CD4-positive, alpha-beta T cell (primary cell): ENCODE measurements around the gene IRS2. TPM values are rescaled to one million over a fixed set of nuclear protein-coding genes. Genes with fewer than 3 reads are reported as not detected.

Source experiments
- ATAC-seq: fragments of 200-7000 bp; cut with Tn5 transposase; one replicate; pipeline ENCODE4 v1.10.0; 2022; ENCODE audit warnings: mild to moderate bottlenecking; ENCODE audit not compliant: poor library complexity
- CTCF ChIA-PET: fragments of 350-600 bp; sonication (Branson Sonifier 250); formaldehyde crosslinking; loops from one replicate; lab custom pipeline; 2021; ENCODE audit warnings: antibody characterized with exemption, inconsistent platforms; lab: Charles Lee
- POLR2A ChIA-PET: fragments of 350-600 bp; sonication (Branson Sonifier 250); formaldehyde crosslinking; loops from one replicate; lab custom pipeline; 2021; ENCODE audit warnings: antibody characterized with exemption, inconsistent platforms; lab: Charles Lee
- DNase-seq, 14 experiments: peaks; one replicate each; pipeline ENCODE4 v3.0.0-alpha.2; 2013 to 2020; ENCODE audit warnings: mixed read lengths in 2 of 14
- H3K27ac ChIP-seq, 2 donors: one replicate each; pipeline versions ENCODE4 v1.5.1 to v1.7.0; 2013; ENCODE audit warnings: low read length in 2 of 2, low read depth in 1 of 2, mild to moderate bottlenecking in 1 of 2
- H3K27me3 ChIP-seq, 2 experiments: 1 replicate in 1 of 2; 2 replicates in 1 of 2; pipeline versions ENCODE4 v1.6.1 to v1.7.0; 2013; ENCODE audit warnings: low read length in 2 of 2, control low read depth in 1 of 2, mild to moderate bottlenecking in 1 of 2, moderate library complexity in 1 of 2; ENCODE audit not compliant: insufficient read depth in 2 of 2, control insufficient read depth in 1 of 2
- H3K36me3 ChIP-seq: one replicate; pipeline ENCODE4 v1.6.1; 2013; ENCODE audit warnings: low read length, control low read depth; ENCODE audit not compliant: insufficient read depth
- H3K4me1 ChIP-seq: one replicate; pipeline ENCODE4 v1.6.1; 2013; ENCODE audit warnings: low read length, control low read depth; ENCODE audit not compliant: insufficient read depth
- H3K4me3 ChIP-seq: one replicate; pipeline ENCODE4 v1.5.1; 2013; ENCODE audit warnings: mild to moderate bottlenecking, low read length, moderate library complexity
- H3K9me3 ChIP-seq, 2 experiments: 1 replicate in 1 of 2; 2 replicates in 1 of 2; pipeline versions ENCODE4 v1.6.1 to v1.7.0; 2013; ENCODE audit warnings: low read length in 2 of 2, mild to moderate bottlenecking in 2 of 2, control low read depth in 1 of 2, moderate library complexity in 1 of 2; ENCODE audit not compliant: control insufficient read depth in 1 of 2, insufficient read depth in 1 of 2
- H3K27ac Mint-ChIP-seq: one replicate; pipeline ENCODE4 v1.8.0; 2020; ENCODE audit warnings: mixed read lengths
- H3K27me3 Mint-ChIP-seq: one replicate; pipeline ENCODE4 v1.8.0; 2021; ENCODE audit warnings: mixed read lengths
- H3K36me3 Mint-ChIP-seq: one replicate; pipeline ENCODE4 v1.8.0; 2021; ENCODE audit warnings: low read depth, mixed read lengths
- H3K4me1 Mint-ChIP-seq: one replicate; pipeline ENCODE4 v1.8.0; 2021; ENCODE audit warnings: low read depth, mixed read lengths
- H3K4me3 Mint-ChIP-seq: one replicate; pipeline ENCODE4 v1.8.0; 2020; ENCODE audit warnings: mild to moderate bottlenecking, mixed read lengths
- H3K9me3 Mint-ChIP-seq: one replicate; pipeline ENCODE4 v1.8.0; 2020; ENCODE audit warnings: mixed read lengths
- CTCF ChIP-seq: fragments of 200-600 bp; IDR thresholded peaks from one replicate; pipeline ENCODE4 v1.8.0; 2022; ENCODE audit warnings: antibody characterized with exemption, mild to moderate bottlenecking
- intact Hi-C, 2 experiments: fragments of 100-400 bp; cut with DNase I in 1 of 2; cut with micrococcal nuclease in 1 of 2; formaldehyde crosslinking; loops; one replicate each; pipeline versions ENCODE4 v1.15.1 to v1.9.0; 2023 to 2025; cut with DNase I, micrococcal nuclease
- total RNA-seq, 174 experiments: library from RNA in 2 of 174; stranded (reverse) in 2 of 174; gene quantifications; one replicate each; pipeline ENCODE4 v1.2.3 and lab custom pipeline; 2021 to 2026

IRS2 gene
- total RNA-seq, 2 experiments from 2014 or later, result 188 to 193 TPM

DNA sequence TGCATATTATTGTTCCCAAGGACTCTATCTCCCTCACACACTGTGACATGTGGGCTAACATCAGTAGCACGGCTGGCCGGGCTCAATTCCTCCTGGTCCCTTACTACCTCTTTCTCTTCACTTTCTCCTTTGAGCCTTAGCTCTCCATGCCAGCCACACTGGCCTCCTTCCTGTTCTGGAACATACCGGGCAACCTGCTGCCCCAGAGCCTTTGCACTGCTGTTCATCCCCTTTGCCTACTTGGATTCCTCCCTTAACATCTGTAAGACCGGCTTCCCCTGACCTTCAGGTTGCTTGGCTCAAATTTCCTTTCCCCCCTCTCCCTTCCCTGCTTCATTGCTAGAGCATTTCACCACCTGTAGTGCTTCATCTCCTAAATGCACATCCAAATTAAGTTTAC, 17.1 kb downstream of the IRS2 start:
- no peaks in the 10 kb centered on the region for H3K27me3 Mint-ChIP-seq
- H3K4me1 Mint-ChIP-seq, result peaks cover 60% of the 10 kb centered on the region
- H3K27ac ChIP-seq, result no peak overlapping the region
- H3K4me3 ChIP-seq, result no peak overlapping the region
- DNase-seq, result no peak
- H3K9me3 Mint-ChIP-seq, result no peaks in the 10 kb centered on the region
- no peak overlapping the region for H3K27ac Mint-ChIP-seq
- no peak for TF ChIP-seq CTCF
- intact Hi-C loops, result no loop called here
- H3K4me3 Mint-ChIP-seq, result no peak overlapping the region
- no peaks in the 10 kb centered on the region for H3K27me3 ChIP-seq
- ChIA-PET CTCF (no interaction called here), POLR2A (no interaction called here)
- no peaks in the 10 kb centered on the region for H3K9me3 ChIP-seq
- ATAC-seq, result no peak
- peaks cover 7% of the 10 kb centered on the region for H3K36me3 ChIP-seq
- peaks cover 61% of the 10 kb centered on the region for H3K36me3 Mint-ChIP-seq
- H3K4me1 ChIP-seq, result peaks cover 10% of the 10 kb centered on the region

DNA sequence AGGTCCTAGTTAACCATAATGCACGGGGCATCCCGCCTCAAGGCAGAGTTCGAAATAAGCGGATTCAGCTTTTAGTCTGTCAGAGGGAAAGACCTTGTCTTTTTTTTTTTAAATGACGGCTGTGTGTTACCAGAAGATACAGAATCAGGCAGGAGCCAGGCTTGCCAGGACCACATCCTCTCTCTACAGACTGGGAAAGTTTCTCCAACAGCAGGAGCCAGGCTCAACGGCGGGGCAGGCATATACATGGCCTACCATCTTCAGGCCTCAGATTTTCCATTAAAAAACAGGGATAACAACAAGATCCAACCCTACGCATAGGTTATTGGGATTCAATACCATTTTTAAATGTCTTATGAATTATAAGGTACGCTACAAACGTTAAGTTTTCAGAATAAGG, 17.8 kb downstream of the IRS2 start:
- no peak for ATAC-seq
- TF ChIP-seq CTCF, result no peak

DNA sequence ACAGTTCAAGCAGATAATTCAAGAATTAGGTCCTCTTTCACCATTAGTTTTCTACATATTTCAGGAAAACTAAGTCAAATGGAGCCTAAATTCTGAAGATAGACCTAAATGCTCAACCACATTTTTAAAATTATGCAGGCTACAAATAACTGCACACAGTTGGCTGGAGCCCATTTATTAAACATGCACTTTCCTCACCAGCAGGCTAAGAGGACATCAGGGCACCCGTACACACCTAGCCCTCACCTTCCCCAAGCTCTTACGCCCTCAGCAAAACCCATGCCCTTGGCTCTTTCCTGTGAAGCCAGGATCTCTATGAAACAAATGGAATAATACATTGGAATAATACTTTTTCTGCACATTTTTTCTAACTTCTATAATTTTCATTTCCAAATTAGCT, 18.2 kb downstream of the IRS2 start:
- peaks cover 10% of the 10 kb centered on the region for H3K4me1 ChIP-seq
- ChIA-PET CTCF (no interaction called here), POLR2A (no interaction called here)
- peaks cover 50% of the 10 kb centered on the region for H3K36me3 Mint-ChIP-seq
- no peaks in the 10 kb centered on the region for H3K9me3 ChIP-seq
- no peaks in the 10 kb centered on the region for H3K27me3 ChIP-seq
- no peak for DNase-seq
- ATAC-seq, result no peak
- no peaks in the 10 kb centered on the region for H3K27me3 Mint-ChIP-seq
- TF ChIP-seq CTCF, result no peak
- no peak overlapping the region for H3K4me3 Mint-ChIP-seq
- no peak overlapping the region for H3K27ac Mint-ChIP-seq
- H3K36me3 ChIP-seq, result peaks cover 7% of the 10 kb centered on the region
- no peak overlapping the region for H3K4me3 ChIP-seq
- H3K9me3 Mint-ChIP-seq, result no peaks in the 10 kb centered on the region
- no peak overlapping the region for H3K27ac ChIP-seq
- intact Hi-C loops, result no loop called here
- H3K4me1 Mint-ChIP-seq, result peaks cover 61% of the 10 kb centered on the region

More for the DNA sequence above, 17.8 kb downstream of the IRS2 start:
- no peak overlapping the region for H3K27ac Mint-ChIP-seq
- H3K9me3 Mint-ChIP-seq, result no peaks in the 10 kb centered on the region
- no peak for DNase-seq
- Histone ChIP-seq H3K4me3 (no peak overlapping the region), H3K36me3 (peaks cover 7% of the 10 kb centered on the region), H3K4me1 (peaks cover 10% of the 10 kb centered on the region), H3K27ac (no peak overlapping the region), H3K27me3 (no peaks in the 10 kb centered on the region), H3K9me3 (no peaks in the 10 kb centered on the region)
- intact Hi-C loops, result no loop called here
- H3K27me3 Mint-ChIP-seq, result no peaks in the 10 kb centered on the region
- ChIA-PET POLR2A (no interaction called here), CTCF (no interaction called here)
- peaks cover 61% of the 10 kb centered on the region for H3K4me1 Mint-ChIP-seq
- H3K4me3 Mint-ChIP-seq, result no peak overlapping the region
- peaks cover 55% of the 10 kb centered on the region for H3K36me3 Mint-ChIP-seq
